ENCODE results near the gene AGPAT4. TPM values are rescaled to one million over a fixed set of nuclear protein-coding genes. Genes with fewer than 3 reads are reported as not detected.

The AGPAT4 gene
- total and polyA plus RNA-seq, 2 experiments from 2014 or later: 10.6 to 11.8 TPM

DNA sequence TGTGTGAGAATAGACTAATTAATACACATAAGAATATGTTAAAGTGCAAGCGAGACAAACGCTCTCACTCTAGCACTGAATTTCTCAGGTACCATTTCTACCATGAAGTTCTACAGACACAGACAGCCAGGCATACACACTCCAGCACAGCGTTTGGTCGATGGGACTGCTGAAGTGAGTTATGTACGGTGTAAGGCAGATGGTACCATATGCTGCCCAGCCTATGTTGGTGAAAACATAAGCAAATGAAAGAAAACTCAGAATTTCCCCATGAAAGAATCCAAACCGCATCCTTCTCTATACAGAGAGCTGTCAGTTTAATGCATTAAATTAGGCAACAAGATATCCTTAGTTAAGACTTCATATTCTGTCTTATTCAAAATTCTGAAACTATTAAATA, 34.9 kb downstream of the AGPAT4 start:
- no peak overlapping the region for H3K4me3 ChIP-seq
- H3K9me2 ChIP-seq (replicated peaks; ENCODE audit: insufficient read depth): no peaks in the 10 kb centered on the region
- peaks cover 5% of the 10 kb centered on the region for H3K4me1 ChIP-seq (ENCODE audit: insufficient read depth)
- no peak overlapping the region for H2AFZ ChIP-seq
- H4K20me1 ChIP-seq (ENCODE audit: insufficient read depth, poor library complexity, severe bottlenecking): no peaks in the 10 kb centered on the region
- H3K9me3 ChIP-seq (ENCODE audit: low read depth): no peaks in the 10 kb centered on the region
- H3K27ac ChIP-seq: no peak overlapping the region
- no peak overlapping the region for H3K4me2 ChIP-seq
- H3K27me3 ChIP-seq: no peaks in the 10 kb centered on the region
- WGBS (ENCODE audit: low lambda C conversion rate, missing lambda C conversion rate): 98% methylated on average over 6 of the region's 6 CpGs
- no peak for DNase-seq (ENCODE audit: low spot score)
- no peaks in the 10 kb centered on the region for H3K36me3 ChIP-seq (replicated peaks; ENCODE audit: insufficient read depth, low read depth)
- TF ChIP-seq EZH2 (IDR thresholded peaks at IDR 0.05; ENCODE audit: borderline replicate concordance) (no peak), EZH2phosphoT487 (IDR thresholded peaks at IDR 0.05; ENCODE audit: low read depth, severe bottlenecking, unreplicated experiment) (no peak), CTCF (IDR thresholded peaks at IDR 0.05; ENCODE audit: poor library complexity) (no peak)
- H3K79me2 ChIP-seq: peaks cover 27% of the 10 kb centered on the region

- no peak overlapping the region for H3K27ac ChIP-seq
- no peaks in the 10 kb centered on the region for H3K36me3 ChIP-seq (replicated peaks; ENCODE audit: insufficient read depth, low read depth)
- no peak overlapping the region for H2AFZ ChIP-seq
- H4K20me1 ChIP-seq (ENCODE audit: insufficient read depth, poor library complexity, severe bottlenecking): no peaks in the 10 kb centered on the region
- no peaks in the 10 kb centered on the region for H3K9me3 ChIP-seq (ENCODE audit: low read depth)
- TF ChIP-seq CTCF (IDR thresholded peaks at IDR 0.05; ENCODE audit: poor library complexity): no peak
- no peak for TF ChIP-seq EZH2phosphoT487 (IDR thresholded peaks at IDR 0.05; ENCODE audit: low read depth, severe bottlenecking, unreplicated experiment)
- no peak for TF ChIP-seq EZH2 (IDR thresholded peaks at IDR 0.05; ENCODE audit: borderline replicate concordance)
- peaks cover 8% of the 10 kb centered on the region for H3K4me1 ChIP-seq (ENCODE audit: insufficient read depth)
- no peak overlapping the region for H3K4me3 ChIP-seq
- no peak for DNase-seq (ENCODE audit: low spot score)
- 88% methylated on average over 5 of the region's 5 CpGs for WGBS (ENCODE audit: low lambda C conversion rate, missing lambda C conversion rate)
- no peaks in the 10 kb centered on the region for H3K9me2 ChIP-seq (replicated peaks; ENCODE audit: insufficient read depth)
- no peak overlapping the region for H3K4me2 ChIP-seq
- H3K79me2 ChIP-seq: peaks cover 22% of the 10 kb centered on the region
- H3K27me3 ChIP-seq: no peaks in the 10 kb centered on the region
These were observed 35.4 kb downstream of the AGPAT4 start for GRCh38 chr6:161238500-161238899.

DNA sequence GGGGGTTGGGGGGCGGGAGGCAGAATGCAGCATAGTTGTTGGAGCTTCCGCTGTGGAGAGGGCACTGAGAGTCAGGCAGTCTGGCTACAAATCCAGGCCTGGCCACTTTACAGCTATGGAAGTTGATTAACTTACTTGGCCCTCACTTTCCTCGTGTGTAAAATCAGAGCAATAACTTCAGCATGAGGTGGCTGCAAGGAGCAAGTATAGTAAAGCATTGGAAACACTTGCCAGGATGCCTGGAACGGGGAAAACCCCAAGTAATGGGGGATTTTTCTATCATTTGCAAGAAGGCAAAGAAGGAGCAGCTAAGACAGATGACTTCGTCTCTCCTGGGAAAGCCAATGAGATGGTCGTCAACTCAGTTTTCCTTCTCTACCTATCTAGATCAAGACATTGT, 35.8 kb downstream of the AGPAT4 start:
- H4K20me1 ChIP-seq (ENCODE audit: insufficient read depth, poor library complexity, severe bottlenecking): no peaks in the 10 kb centered on the region
- H2AFZ ChIP-seq: no peak overlapping the region
- H3K27ac ChIP-seq: no peak overlapping the region
- no peaks in the 10 kb centered on the region for H3K36me3 ChIP-seq (replicated peaks; ENCODE audit: insufficient read depth, low read depth)
- H3K9me2 ChIP-seq (replicated peaks; ENCODE audit: insufficient read depth): no peaks in the 10 kb centered on the region
- no peaks in the 10 kb centered on the region for H3K27me3 ChIP-seq
- peaks cover 18% of the 10 kb centered on the region for H3K79me2 ChIP-seq
- peaks cover 6% of the 10 kb centered on the region for H3K4me1 ChIP-seq (ENCODE audit: insufficient read depth)
- TF ChIP-seq CTCF (IDR thresholded peaks at IDR 0.05; ENCODE audit: poor library complexity) (no peak), EZH2 (IDR thresholded peaks at IDR 0.05; ENCODE audit: borderline replicate concordance) (no peak), EZH2phosphoT487 (IDR thresholded peaks at IDR 0.05; ENCODE audit: low read depth, severe bottlenecking, unreplicated experiment) (no peak)
- no peak for DNase-seq (ENCODE audit: low spot score)
- no peak overlapping the region for H3K4me2 ChIP-seq
- H3K9me3 ChIP-seq (ENCODE audit: low read depth): no peaks in the 10 kb centered on the region
- WGBS (ENCODE audit: low lambda C conversion rate, missing lambda C conversion rate): 83% methylated on average over 6 of the region's 6 CpGs
- no peak overlapping the region for H3K4me3 ChIP-seq

GRCh38 chr6:161237176-161237575, 36.7 kb downstream of the AGPAT4 start:
- Histone ChIP-seq H3K27ac (no peak overlapping the region), H4K20me1 (ENCODE audit: insufficient read depth, poor library complexity, severe bottlenecking) (no peaks in the 10 kb centered on the region), H3K4me3 (no peak overlapping the region), H3K27me3 (no peaks in the 10 kb centered on the region), H3K4me1 (ENCODE audit: insufficient read depth) (peaks cover 5% of the 10 kb centered on the region), H3K9me3 (ENCODE audit: low read depth) (no peaks in the 10 kb centered on the region), H2AFZ (no peak overlapping the region), H3K9me2 (replicated peaks; ENCODE audit: insufficient read depth) (no peaks in the 10 kb centered on the region), H3K4me2 (no peak overlapping the region), H3K79me2 (peaks cover 18% of the 10 kb centered on the region), H3K36me3 (replicated peaks; ENCODE audit: insufficient read depth, low read depth) (no peaks in the 10 kb centered on the region)
- no peak for DNase-seq (ENCODE audit: low spot score)
- TF ChIP-seq EZH2 (IDR thresholded peaks at IDR 0.05; ENCODE audit: borderline replicate concordance) (no peak), CTCF (IDR thresholded peaks at IDR 0.05; ENCODE audit: poor library complexity) (no peak), EZH2phosphoT487 (IDR thresholded peaks at IDR 0.05; ENCODE audit: low read depth, severe bottlenecking, unreplicated experiment) (no peak)
- WGBS (ENCODE audit: low lambda C conversion rate, missing lambda C conversion rate): 84% methylated on average over 1 of the region's 1 CpG

All from hepatocyte (in vitro differentiated cells).